ENCODE data around the gene NEAT1.

DNA sequence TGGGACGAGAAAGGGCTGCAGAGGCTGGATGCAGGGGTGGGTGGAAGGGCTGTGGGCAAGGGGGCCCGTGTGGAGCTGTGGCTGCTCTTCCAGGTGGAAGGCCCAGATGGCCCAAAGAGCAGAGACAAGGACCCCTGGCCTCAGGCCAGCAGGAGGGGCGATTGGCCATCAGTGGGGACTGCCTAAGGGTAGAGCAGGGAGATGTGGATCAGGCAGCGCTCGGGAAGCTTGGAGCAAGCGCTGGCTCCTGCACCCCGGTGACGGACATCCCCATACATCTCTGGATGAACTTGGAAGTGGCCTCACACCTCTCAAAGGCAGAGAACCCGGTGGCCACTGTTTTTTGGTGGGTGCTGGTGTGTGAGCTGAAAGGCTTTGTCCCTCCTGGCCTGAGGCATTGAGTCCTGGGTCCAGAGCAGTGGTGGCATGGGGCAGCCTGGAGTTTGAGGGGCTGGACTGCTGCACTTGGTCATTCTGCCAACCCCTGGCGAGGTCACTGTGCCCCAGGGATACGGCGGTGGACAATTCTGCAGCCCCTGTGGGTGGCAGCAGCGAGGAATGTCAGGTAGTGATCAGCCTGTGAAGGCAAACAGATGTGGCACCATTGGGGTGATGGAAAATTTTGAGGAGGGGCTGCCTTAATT lies 30.3 kb upstream of the NEAT1 start:
- TF ChIP-seq, protein P1, sequence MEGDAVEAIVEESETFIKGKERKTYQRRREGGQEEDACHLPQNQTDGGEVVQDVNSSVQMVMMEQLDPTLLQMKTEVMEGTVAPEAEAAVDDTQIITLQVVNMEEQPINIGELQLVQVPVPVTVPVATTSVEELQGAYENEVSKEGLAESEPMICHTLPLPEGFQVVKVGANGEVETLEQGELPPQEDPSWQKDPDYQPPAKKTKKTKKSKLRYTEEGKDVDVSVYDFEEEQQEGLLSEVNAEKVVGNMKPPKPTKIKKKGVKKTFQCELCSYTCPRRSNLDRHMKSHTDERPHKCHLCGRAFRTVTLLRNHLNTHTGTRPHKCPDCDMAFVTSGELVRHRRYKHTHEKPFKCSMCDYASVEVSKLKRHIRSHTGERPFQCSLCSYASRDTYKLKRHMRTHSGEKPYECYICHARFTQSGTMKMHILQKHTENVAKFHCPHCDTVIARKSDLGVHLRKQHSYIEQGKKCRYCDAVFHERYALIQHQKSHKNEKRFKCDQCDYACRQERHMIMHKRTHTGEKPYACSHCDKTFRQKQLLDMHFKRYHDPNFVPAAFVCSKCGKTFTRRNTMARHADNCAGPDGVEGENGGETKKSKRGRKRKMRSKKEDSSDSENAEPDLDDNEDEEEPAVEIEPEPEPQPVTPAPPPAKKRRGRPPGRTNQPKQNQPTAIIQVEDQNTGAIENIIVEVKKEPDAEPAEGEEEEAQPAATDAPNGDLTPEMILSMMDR (IDR thresholded peaks at IDR 0.05), result no peak
- TF ChIP-seq POLR2AphosphoS5 (IDR thresholded peaks at IDR 0.05), result no peak
